ENCODE results near the gene PCGF3. TPM values are rescaled to one million over a fixed set of nuclear protein-coding genes. Genes with fewer than 3 reads are reported as not detected.
"Not testable (repeated sequence)": the region's sequence is repeated elsewhere in the genome, so short reads cannot be mapped to it uniquely, and the experiment has no call there.

PCGF3 gene
- polyA plus RNA-seq, 4 donors = 64.9 to 76.9 (median 72.0) TPM

- DNase-seq (ENCODE audit: low read depth in 4 of 4, low spot score in 3 of 4) = no peak
Measured at GRCh38 chr4:667545-667925, 38.1 kb upstream of the PCGF3 start.

GRCh38 chr4:668219-668618 is 37.4 kb upstream of the PCGF3 start:
- DNase-seq (ENCODE audit: low read depth in 4 of 4, low spot score in 3 of 4) = not testable (repeated sequence)

GRCh38 chr4:669806-670559 is 35.6 kb upstream of the PCGF3 start:
- DNase-seq (ENCODE audit: low read depth in 4 of 4, low spot score in 3 of 4) = not testable (repeated sequence)

GRCh38 chr4:671769-672168 is 33.9 kb upstream of the PCGF3 start:
- no peak for DNase-seq (ENCODE audit: low read depth in 4 of 4, low spot score in 3 of 4)

- no peak for DNase-seq (ENCODE audit: low read depth in 4 of 4, low spot score in 3 of 4)
Measured at GRCh38 chr4:673349-674091, 32.1 kb upstream of the PCGF3 start.

GRCh38 chr4:674172-675035 is 31.2 kb upstream of the PCGF3 start, which contains the start of the genes ATP5ME and MYL5:
ATP5ME (minus strand) TSS chr4:674276; CDS start chr4:674247, 29 bp downstream.
MYL5 (plus strand) TSS chr4:674542; CDS start chr4:678027, 3,485 bp downstream.
- DNase-seq (ENCODE audit: low read depth in 4 of 4, low spot score in 3 of 4) = peak; percentile 91 to 100 (median 93)

GRCh38 chr4:675036-675882 is 30.4 kb upstream of the PCGF3 start:
- no peak for DNase-seq (ENCODE audit: low read depth in 4 of 4, low spot score in 3 of 4)

- no peak for DNase-seq (ENCODE audit: low read depth in 4 of 4, low spot score in 3 of 4)
Measured at GRCh38 chr4:675980-676870, 29.4 kb upstream of the PCGF3 start.

GRCh38 chr4:676871-677235 is 28.8 kb upstream of the PCGF3 start:
- no peak for DNase-seq (ENCODE audit: low read depth in 4 of 4, low spot score in 3 of 4)

- DNase-seq (ENCODE audit: low read depth in 4 of 4, low spot score in 3 of 4) = no peak
Measured at GRCh38 chr4:677431-678293, 28.0 kb upstream of the PCGF3 start.

GRCh38 chr4:678331-679103 is 27.1 kb upstream of the PCGF3 start:
- no peak for DNase-seq (ENCODE audit: low read depth in 4 of 4, low spot score in 3 of 4)

- no peak for DNase-seq (ENCODE audit: low read depth in 4 of 4, low spot score in 3 of 4)
Measured at GRCh38 chr4:679104-679481, 26.5 kb upstream of the PCGF3 start.

- no peak for DNase-seq (ENCODE audit: low read depth in 4 of 4, low spot score in 3 of 4)
Measured at GRCh38 chr4:679629-680028, 26.0 kb upstream of the PCGF3 start.

GRCh38 chr4:680091-680490 is 25.5 kb upstream of the PCGF3 start:
- no peak for DNase-seq (ENCODE audit: low read depth in 4 of 4, low spot score in 3 of 4)

- no peak for DNase-seq (ENCODE audit: low read depth in 4 of 4, low spot score in 3 of 4)
Measured at GRCh38 chr4:680551-680927, 25.1 kb upstream of the PCGF3 start.

- DNase-seq (ENCODE audit: low read depth in 4 of 4, low spot score in 3 of 4) = no peak
Measured at GRCh38 chr4:680928-681645, 24.5 kb upstream of the PCGF3 start.

Measured in right renal pelvis (tissue), 4 donors.